Measurements from ENCODE around the gene ANKRD39. TPM values are rescaled to one million over a fixed set of nuclear protein-coding genes. Genes with fewer than 3 reads are reported as not detected.
"Not testable (repeated sequence)": the region's sequence is repeated elsewhere in the genome, so short reads cannot be mapped to it uniquely, and the experiment has no call there.

The ANKRD39 gene
- total RNA-seq, 2 donors from 2014 or later: 12.1 to 12.4 TPM

GRCh38 chr2:96819876-96820511 lies 37.8 kb downstream of the ANKRD39 start:
- no peak for DNase-seq (ENCODE audit: low spot score)
- intact Hi-C loops (cut with DNase I): no loop called here

- intact Hi-C loops (cut with DNase I): no loop called here
- no peak for DNase-seq (ENCODE audit: low spot score)
Measured at GRCh38 chr2:96819128-96819875, 38.5 kb downstream of the ANKRD39 start.

- no peak for DNase-seq (ENCODE audit: low spot score)
- intact Hi-C loops (cut with DNase I): no loop called here
Measured at GRCh38 chr2:96817882-96818281, 39.9 kb downstream of the ANKRD39 start.

GRCh38 chr2:96816836-96817702 lies 40.7 kb downstream of the ANKRD39 start:
- no peak for DNase-seq (ENCODE audit: low spot score)
- intact Hi-C loops (cut with DNase I): no loop called here

- peak; percentile 99 for DNase-seq (ENCODE audit: low spot score)
- intact Hi-C loops (cut with DNase I): no loop called here
Measured at GRCh38 chr2:96816127-96816835, 41.5 kb downstream of the ANKRD39 start, which contains the start of gene CNNM3. Gene CNNM3 (plus strand): TSS chr2:96816268. CDS start chr2:96816278, 10 bp downstream.

GRCh38 chr2:96815326-96816126 lies 42.3 kb downstream of the ANKRD39 start:
- intact Hi-C loops (cut with DNase I): no loop called here
- DNase-seq (ENCODE audit: low spot score): no peak

GRCh38 chr2:96813656-96814055 lies 44.2 kb downstream of the ANKRD39 start:
- intact Hi-C loops (cut with DNase I): loop anchor here in 1 of 2 donors (5.0 kb wide), 1 partner anchor 91 kb away; no protein-coding TSS in a partner anchor
- DNase-seq (ENCODE audit: low spot score): no peak

- no peak for DNase-seq (ENCODE audit: low spot score)
- intact Hi-C loops (cut with DNase I): loop anchor here in 1 of 2 donors (5.0 kb wide), 1 partner anchor 90 kb away; no protein-coding TSS in a partner anchor
Measured at GRCh38 chr2:96811917-96812316, 45.9 kb downstream of the ANKRD39 start.

- intact Hi-C loops (cut with DNase I): loop anchor here in 1 of 2 donors (5.0 kb wide), 1 partner anchor 88 kb away; no protein-coding TSS in a partner anchor
- DNase-seq (ENCODE audit: low spot score): no peak
Measured at GRCh38 chr2:96810783-96811192, 47.0 kb downstream of the ANKRD39 start.

GRCh38 chr2:96809951-96810782 lies 47.6 kb downstream of the ANKRD39 start:
- intact Hi-C loops (cut with DNase I): loop anchor here in 1 of 2 donors (5.0 kb wide), 1 partner anchor 88 kb away; no protein-coding TSS in a partner anchor
- no peak for DNase-seq (ENCODE audit: low spot score)

- intact Hi-C loops (cut with DNase I): no loop called here
- no peak for DNase-seq (ENCODE audit: low spot score)
Measured at GRCh38 chr2:96809216-96809882, 48.5 kb downstream of the ANKRD39 start.

GRCh38 chr2:96808176-96808837 lies 49.5 kb downstream of the ANKRD39 start:
- no peak for DNase-seq (ENCODE audit: low spot score)
- intact Hi-C loops (cut with DNase I): no loop called here

GRCh38 chr2:96807127-96807471 lies 50.7 kb downstream of the ANKRD39 start:
- intact Hi-C loops (cut with DNase I): no loop called here
- peak; percentile 62 for DNase-seq (ENCODE audit: low spot score)

GRCh38 chr2:96806468-96807126 lies 51.2 kb downstream of the ANKRD39 start:
- peak; percentile 48 for DNase-seq (ENCODE audit: low spot score)
- intact Hi-C loops (cut with DNase I): no loop called here

- intact Hi-C loops (cut with DNase I): not testable (repeated sequence)
- DNase-seq (ENCODE audit: low spot score): peak; percentile 19
Measured at GRCh38 chr2:96805946-96806345, 51.9 kb downstream of the ANKRD39 start.

GRCh38 chr2:96804986-96805385 lies 52.8 kb downstream of the ANKRD39 start:
- no peak for DNase-seq (ENCODE audit: low spot score)
- intact Hi-C loops (cut with DNase I): no loop called here

Measured in posterior vena cava (tissue), 2 donors.